ENCODE data around the gene EMP1.

GRCh38 chr12:13189264-13189663 is 7.3 kb upstream of the EMP1 start:
- TF ChIP-seq CTCF (IDR thresholded peaks at IDR 0.05; ENCODE audit: low read length) (no peak), EZH2 (IDR thresholded peaks at IDR 0.05; ENCODE audit: borderline replicate concordance, low read length) (no peak)
